RWPE1 (cell line): ENCODE data around the gene SPNS2.

Source experiments
- CTCF ChIA-PET: fragments of 350-600 bp; sonication (Branson Sonifier 250); formaldehyde crosslinking; extraction: SDS; loops from one replicate; lab custom pipeline; 2021; lab: Yijun Ruan, JAX
- POLR2A ChIA-PET: fragments of 400-600 bp; formaldehyde crosslinking; extraction: SDS; loops from one replicate; lab custom pipeline; 2020; ENCODE audit warnings: antibody characterized with exemption; ENCODE audit not compliant: low non-redundant PET; lab: Yijun Ruan, JAX
- DNase-seq: peaks from one replicate; pipeline ENCODE4 v3.0.0; 2012; ENCODE audit warnings: low spot score
- H3K27ac ChIP-seq: fragments of 450-650 bp; 2 replicates; pipeline ENCODE4 v1.5.1; 2017
- TF ChIP-seq, protein P1 (sequence below): fragments of 450-650 bp; conservative IDR thresholded peaks from 2 replicates; pipeline ENCODE4 v1.5.1; 2017; ENCODE audit warnings: low read depth, mild to moderate bottlenecking

SPNS2 gene

DNA sequence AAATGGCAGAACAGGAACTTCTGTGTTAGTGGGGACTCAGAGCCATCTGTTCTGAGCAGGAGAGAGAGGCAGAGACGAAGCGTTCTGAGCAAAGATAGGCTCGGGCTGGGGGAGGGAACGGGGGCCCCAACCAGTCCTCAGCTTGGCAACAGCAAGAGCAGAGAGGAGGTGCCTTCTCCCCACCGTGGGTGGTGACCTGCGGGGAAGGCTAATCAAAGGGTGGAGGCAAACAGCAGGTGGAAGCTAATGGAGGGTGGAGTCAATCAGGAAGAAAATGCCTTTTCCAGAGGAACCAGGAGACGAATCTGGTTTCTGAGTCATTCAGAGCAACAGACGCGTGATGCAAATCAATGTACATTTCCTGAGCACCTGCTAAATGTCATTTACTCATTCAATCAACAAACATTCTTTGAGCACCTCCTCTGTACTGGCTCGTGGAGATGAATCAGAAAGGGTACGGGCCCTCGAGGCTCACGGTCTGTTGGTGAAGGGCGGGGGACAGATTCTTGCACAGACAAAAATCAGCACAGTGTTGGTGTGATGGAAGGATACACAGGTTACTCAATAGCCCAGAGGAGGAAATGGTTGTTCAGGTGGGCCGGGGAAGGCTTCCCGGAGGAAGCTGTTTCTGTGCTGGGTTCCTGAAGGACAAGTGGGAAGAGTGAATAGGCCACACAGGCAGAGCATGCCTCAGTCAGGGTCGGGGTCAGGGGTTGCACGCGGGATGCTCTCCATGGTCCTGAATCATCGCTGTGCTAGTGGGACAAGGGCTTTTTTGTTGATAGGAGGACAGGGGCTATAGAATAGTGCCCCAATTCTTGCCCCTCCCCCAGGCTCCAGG lies 5.7 kb upstream of the SPNS2 start:
- TF ChIP-seq, protein P1, sequence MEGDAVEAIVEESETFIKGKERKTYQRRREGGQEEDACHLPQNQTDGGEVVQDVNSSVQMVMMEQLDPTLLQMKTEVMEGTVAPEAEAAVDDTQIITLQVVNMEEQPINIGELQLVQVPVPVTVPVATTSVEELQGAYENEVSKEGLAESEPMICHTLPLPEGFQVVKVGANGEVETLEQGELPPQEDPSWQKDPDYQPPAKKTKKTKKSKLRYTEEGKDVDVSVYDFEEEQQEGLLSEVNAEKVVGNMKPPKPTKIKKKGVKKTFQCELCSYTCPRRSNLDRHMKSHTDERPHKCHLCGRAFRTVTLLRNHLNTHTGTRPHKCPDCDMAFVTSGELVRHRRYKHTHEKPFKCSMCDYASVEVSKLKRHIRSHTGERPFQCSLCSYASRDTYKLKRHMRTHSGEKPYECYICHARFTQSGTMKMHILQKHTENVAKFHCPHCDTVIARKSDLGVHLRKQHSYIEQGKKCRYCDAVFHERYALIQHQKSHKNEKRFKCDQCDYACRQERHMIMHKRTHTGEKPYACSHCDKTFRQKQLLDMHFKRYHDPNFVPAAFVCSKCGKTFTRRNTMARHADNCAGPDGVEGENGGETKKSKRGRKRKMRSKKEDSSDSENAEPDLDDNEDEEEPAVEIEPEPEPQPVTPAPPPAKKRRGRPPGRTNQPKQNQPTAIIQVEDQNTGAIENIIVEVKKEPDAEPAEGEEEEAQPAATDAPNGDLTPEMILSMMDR = no peak
- DNase-seq = peak; percentile 55
- CTCF ChIA-PET = interaction anchor here (0.6 kb wide), 1 partner anchor 431 kb away, joined by 5 read pairs; no protein-coding TSS in a partner anchor
- POLR2A ChIA-PET = no interaction called here
- H3K27ac ChIP-seq = no peak overlapping the region

DNA sequence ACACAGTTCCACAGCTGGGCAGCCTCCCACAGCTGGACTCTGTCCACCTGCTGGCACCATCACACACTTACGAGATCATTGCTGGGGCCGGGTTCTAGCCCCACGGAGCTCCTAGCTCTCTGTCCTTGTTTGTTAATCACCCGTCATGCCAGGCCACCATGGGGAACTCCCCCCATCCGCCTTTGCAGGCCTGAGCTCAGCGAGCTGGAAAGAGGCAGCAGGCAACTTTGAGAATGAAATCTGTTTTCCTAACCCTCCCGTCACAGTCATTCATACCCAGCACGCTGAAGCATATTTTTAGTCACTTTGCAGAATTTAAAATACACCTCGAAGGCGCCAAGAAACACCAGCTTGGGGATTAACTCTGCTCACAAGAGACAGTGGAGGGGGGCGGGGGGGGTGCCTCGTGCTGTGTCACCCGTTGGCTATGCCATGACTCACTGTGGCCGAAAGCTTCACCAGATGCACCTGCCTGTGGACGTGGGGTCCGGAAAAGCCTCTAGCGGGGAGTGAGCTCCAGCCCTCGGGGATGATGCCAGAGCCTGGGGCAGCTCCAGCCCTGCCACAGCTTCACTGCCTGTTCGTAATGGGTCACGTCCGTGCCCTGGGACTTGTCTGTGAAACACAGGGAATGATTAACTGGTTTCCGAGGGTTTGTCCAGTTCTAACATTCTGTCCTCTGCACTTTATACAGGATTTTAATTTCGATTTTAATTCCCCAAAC lies 1.4 kb upstream of the SPNS2 start:
- ChIA-PET CTCF (interaction anchor here (0.6 kb wide), 1 partner anchor 193 kb away, joined by 3 read pairs; no protein-coding TSS in a partner anchor), POLR2A (no interaction called here)
- peak; percentile 67 for DNase-seq

DNA sequence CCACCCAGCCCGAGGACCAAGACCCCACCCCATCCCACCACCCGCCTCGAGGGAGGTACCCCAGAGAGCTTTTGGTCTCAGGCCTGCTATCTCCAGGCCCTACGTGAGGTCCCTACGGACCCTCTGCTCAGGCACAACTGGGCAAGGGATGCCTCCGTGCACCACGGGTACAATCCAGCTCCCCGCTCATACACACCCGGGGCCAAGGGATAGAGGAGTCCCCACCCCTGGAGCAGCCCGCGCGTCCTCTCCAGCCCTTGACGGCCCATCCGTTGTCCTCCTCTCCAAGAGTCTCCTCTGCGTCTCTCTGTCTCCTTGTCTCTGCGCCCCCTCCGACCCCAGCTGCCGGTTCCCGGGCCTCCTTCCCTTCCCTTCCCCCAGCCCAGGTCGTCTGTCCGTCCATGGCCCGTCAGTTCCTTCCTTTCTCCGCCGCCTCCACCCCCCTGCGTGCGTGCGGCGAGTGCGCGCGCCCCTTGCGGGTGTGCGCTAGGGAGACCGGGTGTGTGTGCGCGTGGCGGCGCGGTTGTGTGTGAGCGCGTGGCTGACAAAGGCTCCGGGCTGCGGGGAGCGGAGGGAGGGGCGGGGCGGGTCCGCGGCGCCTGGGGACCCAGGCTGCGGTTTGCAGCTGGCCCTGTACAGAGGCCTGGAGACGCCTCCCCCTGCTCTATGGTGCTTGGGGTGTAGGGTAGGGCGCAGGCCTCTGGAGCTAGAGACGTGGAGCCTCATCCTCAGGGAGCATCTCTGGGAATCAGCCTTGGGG lies 930 bp downstream of the SPNS2 start:
- H3K27ac ChIP-seq = no peak overlapping the region
- no peak for DNase-seq

More for the DNA sequence above, 1.4 kb upstream of the SPNS2 start:
- no peak overlapping the region for H3K27ac ChIP-seq
- TF ChIP-seq, protein P1 = no peak

DNA sequence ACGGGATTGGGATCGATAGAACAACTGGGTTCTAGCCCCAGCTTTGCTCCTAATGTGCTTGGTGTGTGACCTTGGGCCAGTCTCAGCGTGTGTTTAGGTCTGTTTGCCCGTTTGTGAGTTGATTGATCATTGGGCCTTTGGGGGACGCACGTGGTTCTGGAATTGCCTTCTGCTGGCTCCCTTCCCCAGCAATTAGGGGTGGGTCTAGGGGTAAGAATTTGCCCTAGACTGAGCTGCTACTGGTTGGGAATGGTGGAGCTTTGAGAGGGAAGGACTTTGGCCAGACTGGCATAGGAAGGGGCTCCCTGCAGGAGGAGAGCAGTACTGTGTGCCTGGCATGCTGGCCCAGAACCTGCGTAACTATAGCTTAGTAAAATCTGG lies 1.5 kb downstream of the SPNS2 start:
- no peak overlapping the region for H3K27ac ChIP-seq
- TF ChIP-seq, protein P1 = no peak
- CTCF ChIA-PET = interaction anchor here (0.7 to 1.0 kb wide), 3 partner anchors 37 to 84 kb away, joined by 3 to 4 read pairs (median 3); no protein-coding TSS in a partner anchor
- POLR2A ChIA-PET = no interaction called here
- no peak for DNase-seq

More for the DNA sequence above, 930 bp downstream of the SPNS2 start:
- ChIA-PET POLR2A (no interaction called here), CTCF (interaction anchor here (0.9 to 1.0 kb wide), 2 partner anchors 37 to 79 kb away, joined by 3 to 4 read pairs; no protein-coding TSS in a partner anchor)
- TF ChIP-seq, protein P1 = no peak

DNA sequence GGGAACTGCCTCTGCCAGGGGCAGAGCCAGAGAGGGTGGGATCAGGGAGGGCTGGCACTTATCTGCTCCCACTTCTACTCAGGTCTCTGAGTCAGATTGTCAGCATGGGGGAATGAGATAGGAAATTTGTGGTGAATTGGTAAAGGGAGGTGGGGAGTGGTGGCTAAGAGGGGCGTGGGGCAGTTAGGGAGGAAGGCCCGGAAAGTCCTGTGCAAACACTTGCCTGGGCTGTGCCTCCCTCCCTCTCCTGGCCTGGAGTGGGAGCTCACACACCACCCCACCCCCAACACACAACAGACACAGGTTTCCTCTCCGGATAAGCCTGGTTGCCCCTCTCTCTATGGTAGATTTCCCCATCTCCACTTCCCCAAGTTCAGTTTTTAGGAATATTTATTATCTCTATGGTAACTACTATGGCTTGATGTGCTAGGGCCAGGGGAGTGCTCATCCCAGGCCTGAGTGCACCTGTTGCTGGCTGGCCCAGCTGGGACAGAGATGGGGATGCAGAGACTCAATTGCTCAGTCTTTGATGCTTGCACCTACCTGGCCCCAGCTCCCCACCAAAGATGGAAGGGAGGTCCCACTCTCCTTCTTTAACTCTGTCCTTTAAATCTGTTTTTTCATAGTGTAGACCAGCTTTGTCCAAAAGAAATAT lies 2.7 kb downstream of the SPNS2 start:
- DNase-seq = no peak
- TF ChIP-seq, protein P1 = no peak
- ChIA-PET CTCF (interaction anchor here (0.7 kb wide), 1 partner anchor 23 kb away, joined by 4 read pairs; no protein-coding TSS in a partner anchor), POLR2A (no interaction called here)
- H3K27ac ChIP-seq = no peak overlapping the region
